CD4-positive, alpha-beta T cell (primary cell): Measurements from ENCODE around the gene TRAF6. TPM values are rescaled to one million over a fixed set of nuclear protein-coding genes. Genes with fewer than 3 reads are reported as not detected.
"Not testable (repeated sequence)": the region's sequence is repeated elsewhere in the genome, so short reads cannot be mapped to it uniquely, and the experiment has no call there.

ENCODE experiments used
- ATAC-seq: fragments of 200-7000 bp; cut with Tn5 transposase; one replicate; pipeline ENCODE4 v1.10.0; 2022; ENCODE audit warnings: mild to moderate bottlenecking; ENCODE audit not compliant: poor library complexity
- CTCF ChIA-PET: fragments of 350-600 bp; sonication (Branson Sonifier 250); formaldehyde crosslinking; loops from one replicate; lab custom pipeline; 2021; ENCODE audit warnings: antibody characterized with exemption, inconsistent platforms; lab: Charles Lee
- POLR2A ChIA-PET: fragments of 350-600 bp; sonication (Branson Sonifier 250); formaldehyde crosslinking; loops from one replicate; lab custom pipeline; 2021; ENCODE audit warnings: antibody characterized with exemption, inconsistent platforms; lab: Charles Lee
- DNase-seq, 14 experiments: peaks; one replicate each; pipeline ENCODE4 v3.0.0-alpha.2; 2013 to 2020; ENCODE audit warnings: mixed read lengths in 2 of 14
- H3K27ac ChIP-seq, 2 donors: one replicate each; pipeline versions ENCODE4 v1.5.1 to v1.7.0; 2013; ENCODE audit warnings: low read length in 2 of 2, low read depth in 1 of 2, mild to moderate bottlenecking in 1 of 2
- H3K27me3 ChIP-seq, 2 experiments: 1 replicate in 1 of 2; 2 replicates in 1 of 2; pipeline versions ENCODE4 v1.6.1 to v1.7.0; 2013; ENCODE audit warnings: low read length in 2 of 2, control low read depth in 1 of 2, mild to moderate bottlenecking in 1 of 2, moderate library complexity in 1 of 2; ENCODE audit not compliant: insufficient read depth in 2 of 2, control insufficient read depth in 1 of 2
- H3K36me3 ChIP-seq: one replicate; pipeline ENCODE4 v1.6.1; 2013; ENCODE audit warnings: low read length, control low read depth; ENCODE audit not compliant: insufficient read depth
- H3K4me1 ChIP-seq: one replicate; pipeline ENCODE4 v1.6.1; 2013; ENCODE audit warnings: low read length, control low read depth; ENCODE audit not compliant: insufficient read depth
- H3K4me3 ChIP-seq: one replicate; pipeline ENCODE4 v1.5.1; 2013; ENCODE audit warnings: mild to moderate bottlenecking, low read length, moderate library complexity
- H3K9me3 ChIP-seq, 2 experiments: 1 replicate in 1 of 2; 2 replicates in 1 of 2; pipeline versions ENCODE4 v1.6.1 to v1.7.0; 2013; ENCODE audit warnings: low read length in 2 of 2, mild to moderate bottlenecking in 2 of 2, control low read depth in 1 of 2, moderate library complexity in 1 of 2; ENCODE audit not compliant: control insufficient read depth in 1 of 2, insufficient read depth in 1 of 2
- H3K27ac Mint-ChIP-seq: one replicate; pipeline ENCODE4 v1.8.0; 2020; ENCODE audit warnings: mixed read lengths
- H3K27me3 Mint-ChIP-seq: one replicate; pipeline ENCODE4 v1.8.0; 2021; ENCODE audit warnings: mixed read lengths
- H3K36me3 Mint-ChIP-seq: one replicate; pipeline ENCODE4 v1.8.0; 2021; ENCODE audit warnings: low read depth, mixed read lengths
- H3K4me1 Mint-ChIP-seq: one replicate; pipeline ENCODE4 v1.8.0; 2021; ENCODE audit warnings: low read depth, mixed read lengths
- H3K4me3 Mint-ChIP-seq: one replicate; pipeline ENCODE4 v1.8.0; 2020; ENCODE audit warnings: mild to moderate bottlenecking, mixed read lengths
- H3K9me3 Mint-ChIP-seq: one replicate; pipeline ENCODE4 v1.8.0; 2020; ENCODE audit warnings: mixed read lengths
- intact Hi-C, 2 experiments: fragments of 100-400 bp; cut with DNase I in 1 of 2; cut with micrococcal nuclease in 1 of 2; formaldehyde crosslinking; loops; one replicate each; pipeline versions ENCODE4 v1.15.1 to v1.9.0; 2023 to 2025; cut with DNase I, micrococcal nuclease
- total RNA-seq, 174 experiments: library from RNA in 2 of 174; stranded (reverse) in 2 of 174; gene quantifications; one replicate each; pipeline ENCODE4 v1.2.3 and lab custom pipeline; 2021 to 2026
- TF ChIP-seq, protein P1 (sequence below): fragments of 200-600 bp; IDR thresholded peaks from one replicate; pipeline ENCODE4 v1.8.0; 2022; ENCODE audit warnings: antibody characterized with exemption, mild to moderate bottlenecking

TRAF6 gene
- total RNA-seq, 2 experiments from 2014 or later = 27.9 to 29.0 TPM

GRCh38 chr11:36487619-36488018 is 22.5 kb downstream of the TRAF6 start:
- ATAC-seq (no peak), DNase-seq (peak in 1 of 14 experiments; percentile 25)
- Histone ChIP-seq H3K27ac (no peak overlapping the region), H3K27me3 (no peaks in the 10 kb centered on the region), H3K9me3 (peaks cover 0 to 4% of the 10 kb centered on the region in 2 experiments), H3K4me3 (no peak overlapping the region), H3K4me1 (peaks cover 5% of the 10 kb centered on the region), H3K36me3 (peaks cover 49% of the 10 kb centered on the region)
- intact Hi-C loops = no loop called here
- Mint-ChIP-seq H3K9me3 (no peaks in the 10 kb centered on the region), H3K27me3 (no peaks in the 10 kb centered on the region), H3K4me1 (peaks cover 43% of the 10 kb centered on the region), H3K27ac (peak overlapping the region; percentile 11), H3K36me3 (peaks cover 90% of the 10 kb centered on the region), H3K4me3 (no peak overlapping the region)
- POLR2A ChIA-PET = interaction anchor here (0.9 kb wide), 1 partner anchor 175 kb away, joined by 3 read pairs; no protein-coding TSS in a partner anchor
- CTCF ChIA-PET = interaction anchor here (1.3 kb wide), 1 partner anchor 13 kb away, joined by 4 read pairs; no protein-coding TSS in a partner anchor
- TF ChIP-seq, protein P1, sequence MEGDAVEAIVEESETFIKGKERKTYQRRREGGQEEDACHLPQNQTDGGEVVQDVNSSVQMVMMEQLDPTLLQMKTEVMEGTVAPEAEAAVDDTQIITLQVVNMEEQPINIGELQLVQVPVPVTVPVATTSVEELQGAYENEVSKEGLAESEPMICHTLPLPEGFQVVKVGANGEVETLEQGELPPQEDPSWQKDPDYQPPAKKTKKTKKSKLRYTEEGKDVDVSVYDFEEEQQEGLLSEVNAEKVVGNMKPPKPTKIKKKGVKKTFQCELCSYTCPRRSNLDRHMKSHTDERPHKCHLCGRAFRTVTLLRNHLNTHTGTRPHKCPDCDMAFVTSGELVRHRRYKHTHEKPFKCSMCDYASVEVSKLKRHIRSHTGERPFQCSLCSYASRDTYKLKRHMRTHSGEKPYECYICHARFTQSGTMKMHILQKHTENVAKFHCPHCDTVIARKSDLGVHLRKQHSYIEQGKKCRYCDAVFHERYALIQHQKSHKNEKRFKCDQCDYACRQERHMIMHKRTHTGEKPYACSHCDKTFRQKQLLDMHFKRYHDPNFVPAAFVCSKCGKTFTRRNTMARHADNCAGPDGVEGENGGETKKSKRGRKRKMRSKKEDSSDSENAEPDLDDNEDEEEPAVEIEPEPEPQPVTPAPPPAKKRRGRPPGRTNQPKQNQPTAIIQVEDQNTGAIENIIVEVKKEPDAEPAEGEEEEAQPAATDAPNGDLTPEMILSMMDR = no peak

DNA sequence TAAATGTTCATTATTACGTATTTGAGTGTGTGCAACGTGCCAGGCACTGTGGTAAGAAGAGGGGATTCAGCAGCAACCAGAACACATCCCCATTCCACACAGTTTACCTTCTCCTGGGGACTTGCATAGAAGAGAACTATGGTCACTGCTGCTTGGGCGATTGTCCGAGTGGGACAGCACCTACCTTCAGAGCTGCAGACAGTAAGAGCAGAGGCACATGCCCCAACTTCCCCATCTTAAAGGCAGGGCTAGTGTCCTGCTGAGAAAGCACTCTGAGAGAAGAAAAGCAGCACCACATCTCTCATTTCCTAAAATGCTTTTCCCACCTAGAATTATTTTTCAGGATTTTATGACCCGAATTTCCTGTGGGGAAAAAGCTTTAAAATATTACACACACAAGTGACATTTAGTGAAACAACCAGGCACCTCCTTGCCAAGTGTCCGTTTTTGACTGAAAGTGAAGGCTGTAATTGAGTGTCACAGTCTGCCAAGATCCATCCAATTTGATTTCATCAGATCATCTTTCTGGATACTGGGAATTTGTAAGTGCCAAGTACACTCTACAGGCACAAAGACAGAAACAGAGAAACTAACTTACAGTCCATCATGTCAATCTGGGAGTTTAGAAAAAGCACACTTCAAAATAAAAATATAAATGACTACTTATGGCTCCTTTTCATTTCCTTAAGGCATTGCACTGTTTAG is 24.6 kb downstream of the TRAF6 start:
- intact Hi-C loops = no loop called here
- Mint-ChIP-seq H3K4me3 (no peak overlapping the region), H3K36me3 (peaks cover 78% of the 10 kb centered on the region), H3K4me1 (peaks cover 36% of the 10 kb centered on the region), H3K9me3 (no peaks in the 10 kb centered on the region), H3K27me3 (no peaks in the 10 kb centered on the region), H3K27ac (no peak overlapping the region)
- peaks cover 32% of the 10 kb centered on the region for H3K36me3 ChIP-seq
- DNase-seq (no peak), ATAC-seq (no peak)
- TF ChIP-seq, protein P1 = no peak
- peaks cover 5% of the 10 kb centered on the region for H3K4me1 ChIP-seq
- H3K27ac ChIP-seq = no peak overlapping the region
- no peak overlapping the region for H3K4me3 ChIP-seq
- H3K27me3 ChIP-seq = no peaks in the 10 kb centered on the region
- POLR2A ChIA-PET = no interaction called here
- peaks cover 0 to 4% of the 10 kb centered on the region in 2 experiments for H3K9me3 ChIP-seq
- CTCF ChIA-PET = interaction anchor here (1.2 kb wide), 1 partner anchor 132 kb away, joined by 5 read pairs; no protein-coding TSS in a partner anchor

- peak in 1 of 14 experiments; percentile 23 for DNase-seq
- H3K36me3 ChIP-seq = peaks cover 14% of the 10 kb centered on the region
- H3K27me3 Mint-ChIP-seq, CTCF ChIA-PET, H3K4me3 Mint-ChIP-seq, H3K9me3 ChIP-seq, POLR2A ChIA-PET, H3K4me1 ChIP-seq, H3K27ac Mint-ChIP-seq, H3K27ac ChIP-seq, H3K4me3 ChIP-seq, intact Hi-C loops, H3K9me3 Mint-ChIP-seq, H3K27me3 ChIP-seq, ATAC-seq: not testable (repeated sequence)
- Mint-ChIP-seq H3K36me3 (peaks cover 55% of the 10 kb centered on the region), H3K4me1 (peaks cover 18% of the 10 kb centered on the region)
These were observed 27.0 kb downstream of the TRAF6 start for GRCh38 chr11:36483042-36483441.
